Daoy (cell line): ENCODE measurements around the gene NDUFS2. TPM values are rescaled to one million over a fixed set of nuclear protein-coding genes. Genes with fewer than 3 reads are reported as not detected.

ENCODE experiments used
- DNase-seq: peaks from one replicate; pipeline ENCODE4 v3.0.0-alpha.2; 2015; ENCODE audit warnings: low read depth
- total RNA-seq: library from RNA; depleted of rRNA; stranded (reverse); fragments of >200 nt; shearing (Covaris generic); gene quantifications from 2 replicates; pipeline ENCODE4 v1.2.3, GENCODE V29; 2014; rRNA removed

Gene NDUFS2
- 157 and 168 TPM in 2 replicates for total RNA-seq

- DNase-seq = peak; percentile 99
These were observed at the start of gene NDUFS2 for GRCh38 chr1:161201836-161202712. Gene NDUFS2 (plus strand): TSS chr1:161202367. CDS start chr1:161202386, 19 bp downstream.

- DNase-seq = no peak
These were observed 49.0 kb upstream of the NDUFS2 start for GRCh38 chr1:161153176-161153575.

DNA sequence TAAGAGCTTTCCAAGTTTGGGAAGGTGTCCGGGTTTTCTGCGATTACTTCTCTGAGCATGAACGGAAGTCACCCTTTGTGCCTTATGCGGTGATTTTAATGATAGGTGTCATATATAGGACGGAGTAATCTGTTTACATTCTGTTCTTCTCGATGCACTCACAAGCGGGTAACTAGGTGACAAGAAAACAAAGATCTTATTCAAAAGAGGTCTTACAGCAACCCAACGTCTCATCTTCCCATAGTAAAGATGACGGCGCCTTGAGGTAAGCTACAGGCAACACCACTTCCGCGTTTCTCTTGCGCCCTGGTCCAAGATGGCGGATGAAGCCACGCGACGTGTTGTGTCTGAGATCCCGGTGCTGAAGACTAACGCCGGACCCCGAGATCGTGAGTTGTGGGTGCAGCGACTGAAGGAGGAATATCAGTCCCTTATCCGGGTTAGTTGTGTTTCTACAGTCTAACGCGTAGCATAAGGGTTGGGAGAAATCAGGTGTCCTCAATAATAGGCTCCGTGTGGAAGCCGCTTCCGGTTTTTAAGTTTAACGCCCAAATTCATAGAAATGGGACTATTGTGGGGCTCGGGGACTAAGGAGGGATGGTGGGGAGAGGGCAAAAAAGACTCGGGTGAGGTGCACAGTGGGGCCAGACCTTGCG lies 48.4 kb upstream of the NDUFS2 start, which contains the start of gene UFC1:
Gene UFC1, plus strand, starts transcription at position 297 of the 656 bp plus-strand sequence. Its CDS starts 20 bp downstream, at position 317.
- DNase-seq = peak; percentile 91

GRCh38 chr1:161157867-161158266 lies 44.3 kb upstream of the NDUFS2 start:
- DNase-seq = no peak

DNA sequence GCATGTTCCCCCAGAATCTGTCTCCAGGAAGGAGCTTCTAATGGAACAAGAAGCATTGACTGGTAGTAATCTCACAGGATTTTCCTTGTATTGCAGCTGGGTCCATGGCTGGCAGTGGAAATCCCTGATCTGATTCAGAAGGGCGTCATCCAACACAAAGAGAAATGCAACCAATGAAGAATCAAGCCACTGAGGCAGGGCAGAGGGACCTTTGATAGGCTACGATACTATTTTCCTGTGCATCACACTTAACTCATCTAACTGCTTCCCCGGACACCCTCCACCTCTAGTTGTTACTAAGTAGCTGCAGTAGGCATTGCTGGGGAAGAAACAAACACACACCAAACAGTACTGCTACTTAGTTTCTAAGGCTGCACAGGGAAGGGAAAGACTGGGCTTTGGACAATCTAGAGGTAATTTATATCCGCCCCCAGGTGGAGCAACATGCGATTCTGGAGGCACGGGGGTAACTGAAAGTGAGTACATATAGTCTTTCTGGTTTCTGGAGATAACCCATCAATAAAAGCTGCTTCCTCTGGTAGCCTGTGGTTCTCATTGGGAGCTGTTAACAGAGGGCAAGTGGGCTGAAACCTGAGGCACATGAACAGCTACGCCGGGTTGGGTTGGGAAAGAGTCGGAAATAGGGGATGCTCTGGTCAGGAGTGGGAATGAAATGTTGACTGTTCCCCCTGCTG lies 43.7 kb upstream of the NDUFS2 start:
- DNase-seq = no peak

- peak; percentile 94 for DNase-seq
These were observed 42.9 kb upstream of the NDUFS2 start, which contains the start of gene USP21 for GRCh38 chr1:161159087-161159912. Gene USP21 (plus strand): TSS chr1:161159500. CDS start chr1:161160641, 1,141 bp downstream.

DNA sequence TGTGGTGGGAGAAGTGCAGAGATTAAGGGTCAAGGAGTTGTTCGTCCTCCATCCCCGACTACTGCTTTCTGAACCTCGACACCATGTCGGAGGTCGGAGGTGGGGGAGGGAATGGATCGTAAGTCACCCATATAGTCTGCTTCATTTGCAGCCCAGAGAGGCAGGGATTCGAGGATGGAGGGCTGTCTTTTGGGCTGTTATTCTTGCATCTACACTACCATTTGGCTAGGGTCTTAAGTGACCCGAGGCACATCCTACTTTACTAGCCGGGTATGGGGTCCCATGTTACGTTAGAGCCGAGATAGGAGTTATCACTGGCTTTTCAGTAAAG lies 42.3 kb upstream of the NDUFS2 start:
- no peak for DNase-seq

DNA sequence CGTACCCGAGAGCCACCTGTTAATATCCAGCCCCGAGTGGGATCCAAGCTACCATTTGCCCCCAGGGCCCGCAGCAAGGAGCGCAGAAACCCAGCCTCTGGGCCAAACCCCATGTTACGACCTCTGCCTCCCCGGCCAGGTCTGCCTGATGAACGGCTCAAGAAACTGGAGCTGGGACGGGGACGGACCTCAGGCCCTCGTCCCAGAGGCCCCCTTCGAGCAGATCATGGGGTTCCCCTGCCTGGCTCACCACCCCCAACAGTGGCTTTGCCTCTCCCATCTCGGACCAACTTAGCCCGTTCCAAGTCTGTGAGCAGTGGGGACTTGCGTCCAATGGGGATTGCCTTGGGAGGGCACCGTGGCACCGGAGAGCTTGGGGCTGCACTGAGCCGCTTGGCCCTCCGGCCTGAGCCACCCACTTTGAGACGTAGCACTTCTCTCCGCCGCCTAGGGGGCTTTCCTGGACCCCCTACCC lies 41.5 kb upstream of the NDUFS2 start:
- no peak for DNase-seq

DNA sequence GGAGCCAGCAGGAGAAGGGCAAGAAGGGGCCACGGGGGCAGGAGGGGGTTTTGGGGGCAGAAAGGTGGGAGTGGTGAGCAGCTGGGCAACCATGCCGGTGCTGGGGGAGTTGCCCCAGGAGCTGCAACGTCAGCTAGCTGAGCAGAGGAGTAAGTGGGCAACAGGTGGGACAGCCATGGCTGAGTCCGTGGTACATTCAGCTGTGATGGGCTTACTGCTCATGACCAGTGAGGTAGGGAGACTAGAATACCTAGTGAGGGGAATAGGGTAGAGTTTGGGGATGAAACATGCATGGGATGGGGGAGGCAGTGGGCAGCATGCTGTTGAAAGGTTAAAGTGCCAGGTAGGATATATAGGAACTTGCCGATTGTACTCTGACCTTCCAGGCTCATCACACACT lies 40.5 kb upstream of the NDUFS2 start:
- no peak for DNase-seq

GRCh38 chr1:161162052-161162451 lies 40.1 kb upstream of the NDUFS2 start:
- DNase-seq = no peak

DNA sequence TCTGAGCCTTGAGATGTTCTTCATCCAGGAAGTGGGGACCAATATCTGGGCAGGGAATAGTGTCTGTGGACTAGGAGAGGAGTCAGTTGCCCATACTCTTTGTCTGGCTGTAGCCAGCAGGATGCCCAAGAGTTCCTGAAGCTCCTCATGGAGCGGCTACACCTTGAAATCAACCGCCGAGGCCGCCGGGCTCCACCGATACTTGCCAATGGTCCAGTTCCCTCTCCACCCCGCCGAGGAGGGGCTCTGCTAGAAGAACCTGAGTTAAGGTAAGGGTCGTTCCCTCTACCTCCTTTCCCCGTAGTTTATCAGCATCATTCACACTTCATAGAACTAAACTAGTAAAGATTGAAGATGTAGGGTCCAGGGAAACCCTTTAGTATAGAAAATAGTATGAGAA lies 39.4 kb upstream of the NDUFS2 start:
- no peak for DNase-seq

- no peak for DNase-seq
These were observed 38.4 kb upstream of the NDUFS2 start for GRCh38 chr1:161163793-161164192.

DNA sequence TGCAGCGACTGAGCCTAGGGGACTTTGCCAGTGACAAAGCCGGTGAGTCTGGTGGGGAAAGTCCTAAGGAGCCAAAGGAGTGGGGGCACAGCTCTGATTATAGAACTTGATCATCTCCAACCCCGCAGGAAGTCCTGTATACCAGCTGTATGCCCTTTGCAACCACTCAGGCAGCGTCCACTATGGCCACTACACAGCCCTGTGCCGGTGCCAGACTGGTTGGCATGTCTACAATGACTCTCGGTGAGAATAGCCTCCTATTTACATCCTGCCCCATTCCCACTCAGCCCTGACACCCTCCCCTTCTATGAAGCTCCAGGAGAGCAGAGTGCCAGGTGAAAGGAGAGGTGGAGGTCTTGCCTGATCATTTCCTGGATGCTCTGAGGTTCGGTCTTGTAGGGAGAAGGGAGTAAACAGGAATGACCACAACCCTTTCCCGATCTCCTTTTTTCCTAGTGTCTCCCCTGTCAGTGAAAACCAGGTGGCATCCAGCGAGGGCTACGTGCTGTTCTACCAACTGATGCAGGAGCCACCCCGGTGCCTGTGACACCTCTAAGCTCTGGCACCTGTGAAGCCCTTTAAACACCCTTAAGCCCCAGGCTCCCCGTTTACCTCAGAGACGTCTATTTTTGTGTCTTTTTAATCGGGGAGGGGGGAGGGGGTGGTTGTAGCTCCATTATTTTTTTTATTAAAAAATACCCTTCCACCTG lies 37.1 kb upstream of the NDUFS2 start:
- no peak for DNase-seq

GRCh38 chr1:161165742-161166668 lies 36.2 kb upstream of the NDUFS2 start, which contains the start of gene PPOX:
Gene PPOX (plus strand): TSS chr1:161166426. CDS start chr1:161166848, 422 bp downstream.
- peak; percentile 98 for DNase-seq

- DNase-seq = peak; percentile 23
These were observed 35.3 kb upstream of the NDUFS2 start for GRCh38 chr1:161166669-161167548.

DNA sequence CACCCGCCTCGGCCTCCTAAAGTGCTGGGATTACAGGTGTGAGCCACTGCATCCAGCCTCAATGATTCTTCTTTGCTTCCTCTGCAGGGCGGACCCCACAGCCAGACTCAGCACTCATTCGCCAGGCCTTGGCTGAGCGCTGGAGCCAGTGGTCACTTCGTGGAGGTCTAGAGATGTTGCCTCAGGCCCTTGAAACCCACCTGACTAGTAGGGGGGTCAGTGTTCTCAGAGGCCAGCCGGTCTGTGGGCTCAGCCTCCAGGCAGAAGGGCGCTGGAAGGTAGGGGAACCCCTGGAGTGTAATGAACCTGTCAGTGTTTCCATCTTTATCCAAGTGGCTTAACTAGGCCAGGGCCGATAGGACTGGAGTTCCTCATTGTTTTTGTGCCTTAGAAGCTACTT lies 33.3 kb upstream of the NDUFS2 start:
- DNase-seq = no peak

DNA sequence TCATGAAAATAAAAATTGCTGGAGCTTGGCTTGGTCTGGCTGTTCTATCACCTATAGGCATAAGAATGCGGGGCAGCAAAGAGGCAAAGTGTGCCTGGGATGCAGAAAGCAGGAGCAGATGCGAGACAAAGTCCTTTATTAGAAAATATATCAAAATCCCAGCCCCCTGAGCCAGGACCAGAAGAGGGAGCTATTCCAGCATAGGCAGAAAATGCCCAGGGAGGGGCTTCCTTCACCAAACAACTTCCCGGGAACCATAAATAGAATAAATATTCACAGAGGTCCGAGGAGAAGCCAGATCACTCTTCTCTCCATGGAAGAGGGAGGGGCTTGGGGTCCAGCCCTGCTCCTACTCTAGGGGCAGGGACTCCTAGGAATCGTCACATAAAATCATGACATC lies 31.0 kb upstream of the NDUFS2 start:
- DNase-seq = no peak

GRCh38 chr1:161171696-161172095 lies 30.5 kb upstream of the NDUFS2 start:
- DNase-seq = no peak
